NCI-H2107 (cell line): ENCODE results near the gene CFAP161.

Experiments
- DNase-seq: peaks from one replicate; lab custom pipeline; 2025; lab: John Stamatoyannopoulos, UW

The CFAP161 gene, protein sequence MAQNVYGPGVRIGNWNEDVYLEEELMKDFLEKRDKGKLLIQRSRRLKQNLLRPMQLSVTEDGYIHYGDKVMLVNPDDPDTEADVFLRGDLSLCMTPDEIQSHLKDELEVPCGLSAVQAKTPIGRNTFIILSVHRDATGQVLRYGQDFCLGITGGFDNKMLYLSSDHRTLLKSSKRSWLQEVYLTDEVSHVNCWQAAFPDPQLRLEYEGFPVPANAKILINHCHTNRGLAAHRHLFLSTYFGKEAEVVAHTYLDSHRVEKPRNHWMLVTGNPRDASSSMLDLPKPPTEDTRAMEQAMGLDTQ

DNA sequence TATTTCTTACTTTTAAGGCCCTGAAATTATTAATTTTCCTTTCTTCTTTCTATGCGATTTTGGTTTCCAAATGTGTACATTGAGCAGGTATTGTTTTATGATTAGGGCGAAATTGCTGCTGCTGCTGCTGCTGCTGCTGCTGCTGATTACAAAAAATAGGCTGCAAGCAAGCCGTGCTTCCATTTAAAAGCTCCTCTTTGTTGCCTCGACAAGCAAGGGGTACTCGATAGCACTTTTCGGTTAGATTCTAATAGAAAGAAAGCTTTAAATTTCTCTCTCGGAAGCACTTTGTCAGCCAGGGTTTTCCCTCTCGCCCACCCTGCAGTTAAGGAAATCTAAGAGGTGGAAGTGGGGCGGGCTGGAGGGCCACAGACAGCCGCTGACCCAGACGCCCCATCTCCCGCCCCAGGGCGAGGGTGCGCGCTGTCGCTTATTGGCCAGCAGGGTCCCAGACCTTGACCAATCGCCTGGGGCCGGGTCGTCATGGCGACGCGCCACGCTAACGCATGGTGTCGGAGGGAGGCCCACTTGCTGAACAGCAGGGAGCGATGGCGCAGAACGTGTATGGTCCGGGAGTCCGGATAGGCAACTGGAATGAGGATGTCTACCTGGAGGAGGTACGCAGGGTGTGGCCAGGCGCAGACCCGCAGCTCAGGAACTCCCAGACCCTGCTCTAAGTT lies at the start of gene CFAP161:
CFAP161 (plus strand) TSS at position 489 of the 680 bp plus-strand sequence; CDS start at position 549, 60 bp downstream.
- no peak for DNase-seq

DNA sequence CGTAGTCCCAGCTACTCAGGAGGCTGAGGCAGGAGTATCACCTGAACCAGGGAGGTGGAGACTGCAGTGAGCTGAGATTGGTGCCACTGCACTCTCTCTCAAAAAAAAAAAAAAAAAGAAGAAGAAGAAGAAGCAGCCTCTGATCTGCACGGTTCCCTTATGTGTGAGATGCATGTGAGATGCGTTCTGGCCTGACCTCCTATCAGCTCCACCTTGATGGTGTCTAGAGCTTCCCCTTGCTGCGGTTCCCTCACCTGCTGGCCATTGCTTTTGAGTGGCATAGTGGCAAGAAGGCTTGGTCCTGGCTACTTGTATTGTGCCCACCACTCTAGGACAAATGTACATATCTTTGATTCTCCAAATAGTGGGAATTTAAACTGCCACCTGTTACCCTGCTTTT lies 49.4 kb upstream of the CFAP161 start:
- DNase-seq: no peak

DNA sequence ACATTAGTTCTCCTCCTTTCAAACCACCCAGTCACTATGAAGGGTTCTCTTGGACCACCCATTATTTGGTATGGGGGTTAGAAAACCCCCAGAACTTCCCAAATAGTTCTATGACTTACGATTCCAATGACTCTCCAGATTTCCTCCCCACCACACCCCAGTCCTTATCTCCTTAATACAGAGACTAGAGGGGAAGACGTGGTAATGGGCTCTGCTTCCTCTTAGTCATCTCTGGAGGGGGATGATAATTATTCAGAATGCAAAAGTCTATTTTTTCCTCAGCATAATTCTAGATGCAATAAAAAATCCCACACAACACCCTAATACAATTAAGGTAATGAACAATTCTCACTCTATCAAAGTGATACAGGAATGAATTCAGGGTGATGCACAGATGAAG lies 48.9 kb upstream of the CFAP161 start:
- DNase-seq: no peak

DNA sequence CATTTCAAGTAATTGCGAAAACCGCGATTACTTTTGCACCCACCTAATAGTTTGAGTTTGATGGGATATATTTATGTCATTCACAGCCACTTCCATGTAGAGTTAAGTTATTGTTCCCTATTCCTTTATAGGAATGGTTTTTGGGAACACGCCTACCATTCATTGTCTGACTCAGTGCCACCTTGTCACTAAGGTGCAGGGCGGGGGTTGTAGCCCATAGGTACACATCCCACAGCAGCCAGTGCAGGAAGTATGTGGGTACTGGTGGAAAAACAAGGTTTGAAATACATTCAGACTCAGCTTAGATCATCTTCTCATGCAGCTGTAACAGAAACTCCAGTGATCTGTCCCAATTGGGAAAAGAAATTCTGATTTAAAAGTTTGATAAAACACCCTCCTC lies 48.2 kb upstream of the CFAP161 start:
- no peak for DNase-seq

DNA sequence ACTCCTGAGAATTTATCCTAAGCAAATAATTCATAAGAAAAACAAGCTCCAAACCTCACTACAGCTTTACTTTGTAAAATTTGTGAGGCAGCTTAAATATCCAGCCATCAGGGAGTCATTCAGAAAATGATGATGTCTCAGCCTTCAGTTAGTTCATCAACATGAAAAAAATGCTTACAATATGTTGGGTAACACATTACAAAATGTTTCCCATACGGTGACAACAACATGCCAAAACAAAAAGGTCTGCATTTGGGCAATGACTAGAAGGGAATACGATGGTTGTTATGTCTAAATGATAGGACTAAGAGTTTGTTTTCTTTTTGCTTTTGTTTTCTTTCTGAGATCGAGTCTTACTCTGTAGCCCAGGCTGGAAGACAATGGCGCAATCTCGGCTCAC lies 47.0 kb upstream of the CFAP161 start:
- DNase-seq: no peak

DNA sequence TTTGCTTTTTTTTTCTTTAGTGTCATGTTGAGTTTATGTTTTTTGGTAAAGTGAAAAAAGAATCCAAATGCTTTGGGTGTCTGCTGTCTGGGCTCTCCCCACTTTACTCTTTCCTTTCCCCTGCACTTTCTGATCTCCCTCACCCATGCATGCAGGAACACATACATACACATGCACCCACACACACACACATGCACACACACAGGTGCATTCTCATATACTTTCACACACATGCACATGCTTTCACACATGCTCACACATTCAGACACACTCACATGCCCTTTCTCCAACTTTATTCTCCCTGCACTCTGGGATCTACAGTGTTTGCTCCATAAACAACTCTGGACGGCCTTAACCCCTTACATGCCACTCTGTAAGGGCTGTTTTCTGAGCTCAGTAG lies 46.4 kb upstream of the CFAP161 start:
- no peak for DNase-seq

DNA sequence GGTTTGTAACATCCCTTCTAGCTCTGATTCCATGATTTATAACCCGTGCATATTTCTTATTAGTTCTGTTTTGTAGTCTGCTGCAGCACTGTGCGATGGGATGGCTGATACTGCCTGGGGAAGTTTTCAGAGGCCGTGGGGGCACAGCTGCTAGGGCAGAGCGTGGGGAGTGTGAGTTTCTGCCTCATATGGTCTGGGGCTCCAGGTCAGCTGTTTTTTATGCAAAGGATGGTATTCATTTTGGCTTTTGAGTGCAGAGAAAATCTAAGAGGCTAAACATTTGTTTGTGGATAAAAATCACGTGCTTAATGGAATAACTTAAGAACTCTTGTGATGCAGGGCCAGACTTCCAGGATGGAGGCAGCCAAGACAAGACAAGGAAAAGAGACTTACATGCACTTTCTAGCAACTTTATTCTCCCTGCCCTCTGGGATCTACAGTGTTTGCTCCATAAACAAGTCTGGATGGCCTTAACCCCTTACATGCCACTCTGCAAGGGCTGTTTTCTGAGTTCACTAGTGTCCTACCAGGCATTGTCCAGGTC lies 45.5 kb upstream of the CFAP161 start:
- DNase-seq: no peak

DNA sequence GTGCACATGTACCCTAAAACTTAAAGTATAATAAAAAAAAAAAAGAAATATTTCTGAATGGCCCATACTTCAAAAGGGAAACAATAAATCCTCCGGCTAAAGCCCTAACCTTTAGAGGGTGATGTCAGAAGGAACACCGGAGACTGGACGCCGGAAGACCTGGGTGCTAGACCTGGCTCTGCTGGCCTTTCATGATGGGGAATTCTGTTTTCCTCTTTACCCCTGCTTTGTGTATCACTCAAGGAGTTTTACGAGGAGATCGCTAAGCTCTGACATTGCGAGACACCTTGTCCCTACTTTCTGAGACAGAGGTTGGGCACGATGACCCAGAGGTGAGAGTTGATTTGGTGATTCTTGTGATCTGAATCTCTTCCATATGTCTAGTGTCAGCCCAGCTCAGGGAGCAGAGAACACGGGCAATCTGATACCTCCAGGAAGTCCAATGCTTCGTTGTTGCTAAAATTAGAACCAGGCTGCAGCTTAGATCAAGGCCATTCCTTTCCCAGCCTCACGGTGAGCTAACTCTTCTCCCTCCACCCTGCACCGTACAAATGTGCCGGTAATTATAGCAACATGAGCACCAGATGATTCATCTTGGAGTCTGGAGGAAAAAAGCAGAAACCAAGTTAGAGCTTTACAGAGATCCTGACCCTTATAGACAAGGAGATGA lies 42.0 kb upstream of the CFAP161 start:
- peak; percentile 14 for DNase-seq

DNA sequence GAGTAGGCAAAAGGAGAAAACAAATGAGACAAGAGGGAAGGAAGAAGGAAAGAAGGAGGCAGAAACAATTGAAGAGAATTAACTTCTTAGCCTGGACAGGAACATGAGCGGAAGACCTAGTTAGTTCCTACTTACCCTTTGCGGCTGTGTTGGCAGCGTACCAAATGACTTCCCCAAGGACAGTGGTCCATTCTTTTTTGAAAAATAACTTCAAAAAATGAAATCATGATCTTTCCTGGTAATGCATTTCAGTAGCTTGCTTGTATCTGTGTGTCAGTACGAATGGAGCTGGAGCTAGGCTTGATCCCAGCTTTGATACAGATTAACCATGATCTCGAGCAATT lies 41.5 kb upstream of the CFAP161 start:
- no peak for DNase-seq

DNA sequence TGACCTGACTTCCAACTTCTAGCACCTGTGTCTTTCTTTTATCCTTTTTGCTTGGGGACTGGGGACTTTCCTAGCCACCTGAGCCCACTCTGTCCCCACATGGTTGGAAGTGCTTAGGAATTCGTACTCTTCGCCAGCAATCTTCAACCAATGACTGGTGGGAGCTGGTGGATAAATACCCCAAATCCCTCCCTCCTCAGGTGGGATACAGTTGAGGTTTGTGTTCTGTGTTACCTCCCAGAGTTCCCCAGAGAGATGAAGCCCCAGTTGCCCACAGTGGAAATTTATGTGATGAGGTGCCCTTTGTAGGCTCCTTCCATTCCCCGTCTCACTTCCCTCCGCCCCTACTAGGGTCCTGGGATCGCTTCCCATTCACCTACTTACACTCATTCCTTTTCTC lies 40.1 kb upstream of the CFAP161 start:
- DNase-seq: no peak

DNA sequence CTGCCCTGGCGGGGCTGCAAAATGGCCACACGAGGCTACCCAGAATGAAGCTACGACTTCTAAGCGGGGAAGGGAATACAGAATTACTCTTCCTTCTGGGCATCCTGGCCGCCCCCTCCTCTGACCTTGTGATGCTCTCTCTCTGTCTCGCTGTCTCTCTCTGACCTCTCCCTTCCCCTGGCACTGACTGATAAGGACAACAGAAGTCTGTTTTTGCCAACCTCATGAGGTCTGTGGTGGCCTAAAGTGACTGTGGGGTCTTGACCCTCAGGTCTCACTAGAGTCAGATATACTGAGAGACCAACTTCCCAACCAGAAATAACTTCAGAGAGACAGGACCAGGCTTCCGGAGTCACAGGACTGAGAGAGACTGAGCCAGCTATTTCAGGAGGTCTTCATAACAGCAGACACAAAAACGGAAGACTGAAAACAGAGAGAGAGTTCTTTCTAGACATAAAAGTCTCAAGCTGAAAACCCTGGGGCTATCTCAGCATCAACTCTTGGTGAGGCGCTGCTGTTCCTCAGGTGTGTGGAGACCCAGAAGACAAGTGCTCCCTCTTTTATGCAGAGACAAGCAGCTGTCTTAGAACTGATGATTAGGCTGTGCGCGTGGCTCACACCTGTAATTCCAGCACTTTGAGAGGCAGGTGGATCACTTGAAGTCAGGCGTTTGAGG lies 38.2 kb upstream of the CFAP161 start:
- no peak for DNase-seq

DNA sequence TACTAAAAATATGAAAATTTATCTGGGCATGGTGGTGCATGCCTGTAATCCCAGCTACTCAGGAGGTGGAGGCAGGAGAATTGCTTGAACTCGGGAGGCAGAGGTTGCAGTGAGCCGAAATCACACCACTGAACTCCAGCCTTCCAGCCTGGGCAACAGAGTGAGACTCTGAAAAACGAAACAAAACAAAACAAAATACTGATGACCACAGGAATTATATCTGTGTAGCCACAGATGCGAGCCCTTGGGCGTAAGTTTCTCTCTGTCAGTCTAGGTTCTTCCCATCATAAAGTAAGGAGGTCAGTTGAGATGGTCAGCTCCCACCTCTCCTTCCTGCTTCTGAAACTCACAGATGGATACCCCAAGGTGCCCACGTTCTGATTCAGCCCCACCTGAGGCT lies 37.7 kb upstream of the CFAP161 start:
- no peak for DNase-seq

DNA sequence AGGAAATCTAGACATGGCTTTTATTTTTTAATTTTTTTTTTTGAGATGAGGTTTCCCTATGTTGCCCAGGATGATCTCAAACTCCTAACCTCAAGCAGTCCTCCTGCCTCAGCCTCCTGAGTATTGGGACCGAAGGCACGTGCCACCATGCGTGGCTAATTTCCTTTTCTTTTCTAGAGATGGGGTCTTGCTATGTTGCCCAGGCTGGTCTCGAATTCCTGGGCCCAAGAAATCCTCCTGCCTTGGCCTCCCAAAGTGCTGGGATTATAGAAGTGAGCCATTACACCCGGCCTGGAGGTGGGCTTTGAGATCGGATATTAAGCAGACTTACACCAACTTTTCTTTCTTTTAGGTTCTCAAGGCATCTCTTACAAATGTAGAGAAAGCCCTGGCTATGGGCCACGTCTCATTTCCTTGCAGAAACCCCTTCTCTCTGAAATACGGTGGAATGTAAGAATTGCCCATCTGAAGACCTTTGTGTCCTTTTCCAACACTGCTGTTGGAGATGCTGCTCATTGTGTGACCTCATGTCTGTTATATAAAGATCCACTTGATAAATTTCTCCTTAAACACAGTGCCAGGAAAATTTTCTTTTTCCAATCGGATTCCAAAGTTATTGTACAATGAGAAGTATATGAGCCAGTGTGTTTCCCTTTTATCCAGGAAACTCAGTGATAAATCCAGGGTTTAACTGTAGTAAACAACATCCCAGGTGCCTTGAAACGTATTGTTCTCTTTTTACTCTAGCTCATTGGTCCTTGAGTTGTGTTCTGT lies 36.8 kb upstream of the CFAP161 start:
- DNase-seq: no peak

DNA sequence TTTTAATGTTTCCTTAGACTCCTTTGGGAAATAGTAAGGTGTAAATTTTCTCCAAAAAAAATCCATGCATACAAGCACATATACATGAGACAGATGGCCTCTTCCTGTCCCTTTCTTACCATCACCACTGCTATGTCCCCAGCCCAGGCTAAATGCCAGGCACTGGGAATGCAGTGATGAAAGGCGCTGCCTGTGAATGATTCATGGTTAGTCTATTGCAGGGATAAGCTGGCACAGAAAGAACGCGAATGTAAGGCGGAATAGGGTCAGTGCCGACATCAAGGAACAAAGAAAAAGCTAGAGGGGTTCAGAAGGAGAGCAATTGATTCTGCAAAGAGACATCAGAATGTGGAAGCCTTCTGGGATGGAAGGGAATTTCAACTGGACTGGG lies 36.2 kb upstream of the CFAP161 start:
- no peak for DNase-seq

DNA sequence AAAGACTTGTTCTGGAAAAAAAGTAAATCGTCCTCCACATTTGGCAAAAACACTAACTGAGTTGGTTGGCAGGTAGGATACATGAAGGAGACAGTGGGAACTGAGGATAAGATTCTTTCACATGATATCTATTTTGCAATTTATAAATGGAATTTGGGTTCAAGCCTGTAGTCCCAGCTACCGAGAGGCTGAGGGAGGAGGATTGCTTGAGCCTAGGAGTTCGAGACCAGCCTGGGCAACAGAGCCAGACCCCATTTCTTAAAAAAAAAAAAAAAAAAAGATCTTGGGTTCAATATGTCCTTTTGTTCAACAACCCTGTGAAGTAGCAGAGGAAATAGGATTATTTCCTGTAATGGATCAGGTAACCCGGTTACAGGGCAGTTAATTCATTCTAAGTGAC lies 35.7 kb upstream of the CFAP161 start:
- no peak for DNase-seq

DNA sequence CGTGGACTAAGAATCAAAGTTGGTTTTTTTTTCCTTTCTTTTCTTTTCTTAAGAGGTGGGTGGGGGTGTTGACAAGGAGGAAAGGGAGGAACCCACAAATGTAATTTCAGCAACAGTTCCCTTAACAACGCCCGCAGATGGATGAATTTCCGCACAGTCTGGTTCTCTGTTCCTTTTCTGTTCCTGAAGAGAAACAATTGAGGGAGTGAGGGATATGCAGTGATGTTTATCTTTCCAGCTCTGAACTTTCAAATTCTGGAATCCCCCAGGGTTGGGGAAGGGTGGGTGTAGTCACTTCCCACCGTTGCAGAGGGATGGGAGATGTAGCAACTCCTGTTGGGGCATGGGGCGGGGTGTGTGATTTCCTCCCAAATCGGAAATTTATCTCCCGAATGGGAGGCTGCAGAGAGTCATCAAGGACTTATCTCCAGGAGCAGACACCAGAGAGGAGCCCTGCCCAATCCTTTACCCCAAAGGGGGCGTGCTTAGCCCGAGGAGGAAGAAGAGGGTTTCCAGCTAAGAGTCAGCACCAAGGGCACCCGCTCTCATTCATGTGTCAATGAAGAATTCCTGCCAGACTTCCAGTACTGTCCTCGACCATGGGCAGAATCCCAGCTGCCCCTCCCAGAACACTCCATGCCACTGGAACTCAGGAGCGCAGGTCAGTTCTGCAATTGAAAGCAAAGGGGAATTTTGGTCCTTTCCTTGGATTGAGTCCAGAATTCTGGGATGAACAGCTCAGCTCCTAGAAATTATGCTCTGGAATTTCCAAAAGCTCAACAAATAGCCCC lies 35.0 kb upstream of the CFAP161 start:
- DNase-seq: no peak

DNA sequence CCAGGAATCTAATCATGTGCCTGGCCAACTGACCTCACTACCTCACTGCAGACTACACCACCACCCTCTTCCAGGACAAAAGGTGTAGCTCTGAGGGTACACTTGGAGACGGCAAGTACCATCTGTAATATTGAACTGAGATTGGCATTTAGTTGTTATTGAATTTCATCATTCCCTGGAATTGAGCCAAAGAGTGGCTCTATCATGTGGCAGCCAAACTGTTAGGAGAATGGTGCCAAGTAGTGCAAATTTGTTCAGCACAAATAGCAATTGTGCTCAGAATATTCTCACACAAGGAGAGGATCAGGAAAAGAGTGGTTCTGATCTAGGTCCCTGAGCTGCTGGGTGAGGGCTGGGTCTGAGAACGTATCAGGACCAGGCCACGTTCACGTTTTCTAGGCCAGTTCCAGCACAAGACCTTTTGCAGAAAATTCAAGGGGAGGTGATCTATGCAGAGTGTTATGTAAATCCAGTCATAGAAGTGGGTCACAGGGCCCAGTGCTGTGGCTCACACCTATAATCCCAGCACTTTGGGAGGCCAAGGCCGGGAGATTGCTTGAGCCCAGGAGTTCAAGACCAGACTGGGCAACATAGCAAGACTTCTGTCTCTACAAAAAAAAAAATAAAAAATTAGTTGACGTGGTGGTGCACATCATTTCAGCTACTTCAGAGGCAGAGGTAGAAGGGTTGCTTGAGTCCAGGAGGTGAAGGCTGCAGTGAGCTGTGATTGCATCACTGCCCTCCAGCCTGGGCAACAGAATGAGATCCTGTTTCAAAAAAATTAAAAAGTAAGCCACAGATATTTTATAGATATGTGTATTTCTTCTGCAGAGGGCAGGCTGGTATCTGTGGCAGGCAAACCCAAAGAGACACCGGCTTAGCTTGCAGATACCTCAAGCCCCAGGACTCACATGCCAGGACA lies 31.9 kb upstream of the CFAP161 start:
- DNase-seq: no peak

DNA sequence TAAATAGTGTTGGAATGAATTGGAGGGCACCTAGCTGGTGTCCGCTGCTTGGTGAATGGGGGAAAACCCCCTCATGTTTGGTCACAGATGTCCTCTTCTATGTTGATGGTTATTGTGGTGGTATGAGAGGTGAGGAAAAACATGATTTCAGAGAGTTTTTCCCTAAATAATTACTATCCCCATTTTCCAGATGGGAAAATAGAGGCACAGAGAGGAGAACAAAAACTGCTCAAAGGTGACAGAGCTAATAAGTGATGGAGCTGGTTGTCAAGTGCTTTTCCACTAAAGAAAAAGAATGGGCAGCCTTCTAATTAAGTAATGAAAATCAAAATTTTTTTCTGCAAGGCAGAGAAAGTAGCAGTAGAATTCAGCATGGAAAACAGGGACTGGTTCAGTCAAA lies 30.2 kb upstream of the CFAP161 start:
- DNase-seq: no peak

DNA sequence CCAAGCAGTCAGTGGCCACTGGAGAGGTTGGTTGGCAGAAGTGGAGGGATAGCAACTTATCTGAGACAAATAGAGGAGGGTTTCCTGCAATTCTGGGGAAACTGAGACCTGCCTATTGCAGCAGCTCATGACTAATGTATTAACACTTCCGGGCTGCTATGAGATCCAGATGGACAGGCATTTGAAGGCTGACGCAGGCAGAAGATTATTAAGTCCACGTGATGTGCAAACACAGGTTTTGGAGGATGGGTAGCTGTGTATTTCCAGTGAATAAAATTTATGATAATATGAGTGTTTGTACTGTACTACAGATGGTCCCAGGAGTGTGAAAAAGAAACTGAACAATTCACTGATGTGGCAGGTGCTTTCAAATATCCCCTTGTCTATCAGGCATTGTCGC lies 28.5 kb upstream of the CFAP161 start:
- no peak for DNase-seq

DNA sequence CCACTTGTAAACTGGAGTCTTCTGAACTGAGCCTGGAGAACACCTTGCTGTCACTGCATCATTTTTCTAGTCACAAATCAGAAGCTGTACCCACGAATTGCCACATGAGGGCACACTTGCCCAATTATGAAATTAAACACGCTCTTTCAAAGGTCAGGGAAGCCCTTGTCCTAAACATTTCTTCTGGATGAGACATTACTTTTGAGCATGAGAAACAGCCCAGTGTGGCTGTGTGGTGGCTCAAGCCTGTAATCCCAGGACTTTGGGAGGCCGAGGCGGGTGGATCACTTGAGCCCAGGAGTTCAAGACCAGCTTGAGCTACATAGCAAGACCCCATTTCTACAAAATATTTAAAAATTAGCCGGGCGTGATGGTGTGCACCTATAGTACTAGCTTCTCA lies 27.5 kb upstream of the CFAP161 start:
- peak; percentile 16 for DNase-seq
